KBM-7 (cell line): Measurements from ENCODE around the gene TUBGCP3.
"Not testable (repeated sequence)": the region's sequence is repeated elsewhere in the genome, so short reads cannot be mapped to it uniquely, and the experiment has no call there.

Experiments
- DNase-seq: peaks from one replicate; pipeline ENCODE4 v3.0.0-alpha.2; 2015
- in situ Hi-C: fragments of 300-500 bp; cut with MboI; formaldehyde crosslinking; loops from 2 replicates; pipeline ENCODE4 v1.14.3; 2020; ENCODE audit warnings: low sequenced_read_pairs, low pct_unique_long_range_greater_than_20kb, mixed read lengths

TUBGCP3 gene

DNA sequence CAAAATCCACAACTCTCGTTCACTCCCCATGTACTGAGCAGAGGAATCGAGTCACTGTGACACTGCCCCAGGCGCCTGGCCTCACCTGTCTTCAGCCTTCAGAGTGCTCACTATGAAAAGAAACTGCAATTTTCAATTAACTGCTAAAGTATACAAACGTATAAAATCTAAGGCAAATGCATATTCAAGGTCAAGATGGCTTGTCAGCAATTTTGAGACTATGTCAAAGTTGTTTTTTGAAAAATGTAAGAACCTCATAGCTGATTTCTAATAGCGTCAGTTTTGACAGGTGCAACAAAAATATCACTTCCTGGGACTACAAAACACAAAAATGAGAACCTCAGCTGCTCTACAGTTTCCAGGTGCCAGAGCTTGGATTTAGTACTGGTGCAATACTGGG, 31.4 kb downstream of the TUBGCP3 start:
- in situ Hi-C loops = no loop called here
- no peak for DNase-seq

DNA sequence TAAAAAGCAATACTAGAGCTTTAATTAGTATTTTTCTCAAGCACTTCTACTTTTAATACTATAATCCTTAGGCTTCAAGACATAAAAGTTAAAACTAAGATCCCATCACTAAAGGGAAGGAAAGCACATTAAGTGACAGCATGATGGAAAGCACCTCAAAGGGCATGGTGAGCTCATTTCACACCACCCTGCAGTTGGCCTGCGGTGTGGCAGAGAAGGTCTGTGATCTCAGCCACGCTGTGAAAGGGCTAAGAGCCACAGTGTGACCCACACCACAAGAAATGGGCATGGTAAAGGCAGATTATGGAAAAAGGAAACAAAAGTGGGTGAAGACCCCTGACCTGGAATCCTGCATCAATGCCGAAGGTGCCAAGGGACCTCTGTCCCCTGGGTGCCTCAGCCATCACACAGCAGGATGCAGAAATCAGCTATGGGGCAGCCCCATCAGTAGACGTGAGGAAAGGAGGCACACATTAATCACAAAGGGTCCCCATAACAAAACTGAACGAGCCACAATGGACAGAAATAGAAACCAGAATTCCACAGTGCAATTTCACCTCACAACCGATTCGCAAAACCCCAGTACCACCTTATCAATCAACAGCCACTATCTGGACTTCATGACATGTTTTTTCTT, 33.6 kb downstream of the TUBGCP3 start:
- DNase-seq = no peak
- in situ Hi-C loops = no loop called here

DNA sequence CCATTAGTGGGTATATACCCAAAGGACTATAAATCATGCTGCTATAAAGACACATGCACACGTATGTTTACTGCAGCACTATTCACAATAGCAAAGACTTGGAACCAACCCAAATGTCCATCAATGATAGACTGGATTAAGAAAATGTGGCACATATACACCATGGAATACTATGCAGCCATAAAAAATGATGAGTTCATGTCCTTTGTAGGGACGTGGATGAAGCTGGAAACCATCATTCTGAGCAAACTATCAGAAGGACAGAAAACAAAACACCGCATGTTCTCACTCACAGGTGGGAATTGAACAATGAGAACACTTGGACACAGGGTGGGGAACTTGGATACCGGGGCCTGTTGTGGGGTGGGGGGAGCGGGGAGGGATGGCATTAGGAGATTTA, 39.0 kb downstream of the TUBGCP3 start:
- DNase-seq, in situ Hi-C loops: not testable (repeated sequence)

- in situ Hi-C loops = no loop called here
- no peak for DNase-seq
Measured at GRCh38 chr13:112545856-112546255, 42.1 kb downstream of the TUBGCP3 start.

DNA sequence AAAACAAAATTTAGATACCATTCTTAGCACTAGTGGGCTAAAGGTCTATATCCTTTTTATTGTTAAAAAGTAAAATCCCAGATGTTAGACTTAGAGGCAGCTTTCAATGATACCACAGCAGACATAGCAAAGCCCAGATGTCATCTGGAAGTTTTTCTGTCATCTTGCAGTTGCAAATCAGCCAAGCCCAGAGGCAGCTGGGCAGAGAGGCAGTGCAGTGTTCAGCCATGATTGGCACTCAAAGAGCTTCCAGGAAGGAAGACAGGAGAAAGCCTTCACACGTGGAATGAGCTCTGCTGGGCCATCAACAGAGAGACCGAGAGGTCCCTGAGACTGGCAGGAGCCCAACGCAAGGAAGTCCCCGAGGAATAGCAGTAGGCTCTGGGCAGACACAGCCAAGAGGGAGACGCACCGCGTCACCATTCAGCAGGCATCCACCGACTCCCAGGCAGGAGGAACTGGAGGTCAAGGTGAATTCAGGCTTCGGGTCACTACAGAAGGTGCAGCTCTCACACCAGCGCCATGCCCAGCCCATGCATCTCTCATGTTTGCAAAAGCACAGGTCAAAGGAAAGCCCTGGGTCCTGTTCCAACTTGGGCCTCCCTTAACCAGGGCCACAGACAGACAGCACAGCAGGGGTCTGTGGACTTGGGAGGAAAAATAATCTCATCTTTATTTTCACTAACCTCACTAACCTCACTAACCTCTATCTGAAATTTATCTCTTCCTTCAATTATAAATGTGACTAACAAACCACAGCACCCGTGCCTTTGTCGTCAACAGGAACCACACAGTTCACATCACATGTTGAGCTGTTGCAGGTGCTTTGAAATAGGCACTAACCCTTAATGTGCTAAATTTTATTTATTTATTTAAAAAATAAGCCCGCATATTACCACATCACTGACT, 54.9 kb downstream of the TUBGCP3 start:
- in situ Hi-C loops = no loop called here
- DNase-seq = peak; percentile 20

DNA sequence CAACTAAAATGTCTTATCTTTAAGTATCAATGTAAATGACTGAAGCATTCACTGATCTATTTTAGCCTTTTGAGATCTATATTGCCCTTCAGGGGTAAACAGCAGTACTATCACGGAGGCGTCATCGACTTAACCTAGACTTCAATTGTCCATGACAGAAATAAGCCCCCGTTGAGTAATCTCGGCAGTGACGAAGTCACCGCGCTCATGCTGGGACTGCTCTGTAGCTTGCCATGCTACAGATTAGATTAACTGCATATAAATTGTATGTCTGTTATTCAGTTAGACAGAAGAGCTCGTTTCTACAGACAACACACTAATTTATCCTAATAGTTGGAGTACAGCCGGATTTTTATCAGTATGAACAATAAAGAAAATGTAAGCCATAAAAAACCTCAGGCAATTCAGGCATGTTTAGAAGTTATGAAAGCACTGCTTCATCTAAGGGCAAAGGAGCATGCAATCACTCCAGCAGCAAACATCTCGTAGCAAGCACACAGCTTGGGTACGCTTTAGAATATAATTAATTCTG, 56.6 kb downstream of the TUBGCP3 start:
- in situ Hi-C loops = no loop called here
- DNase-seq = no peak

DNA sequence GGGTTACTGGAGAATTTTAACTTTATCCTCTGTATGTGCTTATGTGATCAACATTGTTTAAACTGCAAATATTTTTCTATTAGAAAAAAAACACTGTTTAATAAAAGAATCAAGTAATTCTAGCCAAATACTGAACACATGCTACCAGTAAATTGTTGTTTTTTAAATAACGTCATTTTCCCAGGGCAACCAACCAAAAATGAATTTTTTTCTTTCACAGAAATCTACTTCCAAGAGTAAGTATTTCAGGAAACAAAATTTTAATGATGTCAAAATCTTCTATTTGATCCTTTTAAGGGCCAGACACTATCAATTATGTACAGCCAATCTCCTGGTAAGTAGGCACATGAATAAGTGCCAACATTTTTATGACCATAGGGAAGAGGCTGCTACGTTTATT, 57.1 kb downstream of the TUBGCP3 start:
- in situ Hi-C loops = no loop called here
- DNase-seq = no peak

DNA sequence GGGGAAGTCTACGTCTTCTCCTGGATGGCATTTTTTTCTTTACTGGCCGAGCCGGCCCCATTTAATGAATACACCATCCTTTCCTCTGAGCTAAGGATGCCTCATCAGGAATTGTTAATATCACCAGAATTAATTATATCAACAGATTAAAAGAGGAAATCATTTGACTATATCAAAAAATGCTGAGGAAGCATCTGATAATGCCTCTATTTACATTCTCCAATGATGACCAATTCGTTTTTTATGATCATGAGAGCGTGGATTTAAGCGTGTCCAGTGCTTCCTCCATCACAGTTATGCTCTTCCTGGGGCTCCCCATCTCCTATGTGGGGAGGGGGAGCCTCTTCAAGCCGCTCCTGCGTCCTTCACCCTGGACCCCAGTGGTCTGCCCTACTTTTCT, 58.7 kb downstream of the TUBGCP3 start:
- in situ Hi-C loops = no loop called here
- no peak for DNase-seq

- in situ Hi-C loops = no loop called here
- no peak for DNase-seq
Measured at GRCh38 chr13:112526146-112526853, 61.7 kb downstream of the TUBGCP3 start.

DNA sequence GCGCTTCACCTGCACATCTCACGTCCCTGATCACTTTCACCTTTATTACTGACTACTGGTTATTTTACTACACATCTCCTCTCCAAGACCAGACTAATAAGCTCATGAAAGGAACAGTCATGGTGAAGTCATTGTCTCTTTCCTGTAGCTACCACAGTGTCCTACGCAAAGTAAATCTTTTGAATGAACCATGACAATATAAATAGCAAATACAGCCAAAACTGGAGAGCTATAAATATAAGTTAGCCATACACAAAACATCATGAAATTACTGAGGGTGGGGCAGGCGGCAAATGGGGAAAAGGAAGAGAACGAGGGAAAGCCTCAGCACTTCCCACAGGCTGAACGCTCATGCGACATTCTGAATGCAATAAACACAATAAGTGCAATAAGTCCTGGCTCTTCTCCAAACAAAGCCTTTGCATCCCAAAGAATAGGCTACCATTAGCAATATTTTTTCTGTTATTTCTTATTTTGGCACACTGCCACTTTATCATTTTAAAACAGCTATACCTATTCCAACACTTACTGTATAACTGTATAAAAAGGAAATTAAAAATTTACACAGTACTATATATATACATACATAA, 62.5 kb downstream of the TUBGCP3 start:
- in situ Hi-C loops = no loop called here
- DNase-seq = no peak

DNA sequence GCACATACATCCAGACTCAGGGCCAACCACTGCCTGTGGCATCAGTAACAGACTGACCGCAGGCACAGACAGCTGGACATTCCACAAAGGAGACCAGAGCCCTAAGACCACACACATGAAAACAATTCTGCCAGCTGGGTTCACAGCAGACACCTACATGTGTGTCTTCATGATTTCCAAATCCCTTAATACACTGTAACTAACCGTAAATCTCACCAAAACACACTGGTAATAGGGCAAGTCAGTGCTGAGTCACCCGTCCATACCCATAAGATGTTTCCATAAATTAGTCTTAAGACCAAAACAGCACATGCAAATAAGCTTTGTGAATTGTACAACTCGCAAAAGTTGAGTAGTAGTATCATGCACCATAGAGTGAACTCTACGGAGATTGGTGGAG, 65.4 kb downstream of the TUBGCP3 start:
- DNase-seq = no peak
- in situ Hi-C loops = no loop called here

DNA sequence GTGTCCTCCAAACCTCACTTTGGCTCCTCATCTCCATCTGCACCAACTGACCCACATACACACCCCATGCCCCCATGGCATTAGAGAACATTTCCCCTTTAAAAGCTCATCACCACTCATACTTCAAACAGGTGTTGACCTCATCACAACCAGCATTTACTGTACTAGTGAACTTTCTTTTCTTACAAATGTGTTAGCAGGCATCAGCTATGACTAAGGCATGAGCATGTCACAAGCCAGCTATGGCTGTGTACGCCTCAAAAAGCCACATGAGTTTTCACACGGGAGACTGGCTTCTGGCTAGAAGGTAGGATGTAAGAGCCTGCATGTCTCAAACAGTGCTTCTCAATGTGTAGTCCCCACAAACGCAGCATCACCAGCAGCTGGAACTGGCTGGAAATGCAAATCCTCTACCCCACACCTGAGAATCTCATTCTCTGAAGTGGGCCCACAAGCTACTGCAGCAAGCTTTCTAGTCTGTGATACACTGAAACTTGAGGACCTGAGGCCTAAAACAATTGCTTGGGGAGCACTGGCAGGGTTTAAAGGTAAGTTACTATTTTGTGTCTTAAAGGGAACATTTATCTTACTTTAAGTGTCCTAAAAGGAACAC, 66.8 kb downstream of the TUBGCP3 start:
- in situ Hi-C loops = no loop called here
- DNase-seq = no peak

- in situ Hi-C loops = no loop called here
- DNase-seq = no peak
Measured at GRCh38 chr13:112519517-112520060, 68.4 kb downstream of the TUBGCP3 start.

DNA sequence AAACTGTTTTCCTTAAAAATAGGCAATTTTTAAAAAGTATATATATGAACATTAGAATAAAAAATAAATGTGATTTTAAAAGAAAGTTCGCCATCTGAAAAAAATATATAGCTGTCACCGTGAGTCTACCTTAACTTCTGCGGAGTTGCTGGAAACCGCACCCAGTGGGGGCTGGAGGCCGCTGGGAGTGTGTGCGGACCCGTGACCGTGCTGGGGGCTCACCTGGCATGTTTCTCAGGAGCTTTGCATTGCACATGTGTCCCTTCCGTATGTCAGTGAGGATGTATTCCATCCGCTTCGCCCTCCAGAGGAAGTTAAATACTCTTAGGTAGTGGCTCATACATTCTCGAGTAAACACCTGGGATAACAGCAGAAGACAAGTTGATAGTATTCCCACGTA, 71.7 kb downstream of the TUBGCP3 start:
- in situ Hi-C loops = no loop called here
- DNase-seq = no peak

- no peak for DNase-seq
- in situ Hi-C loops = no loop called here
Measured at GRCh38 chr13:112513761-112514160, 74.2 kb downstream of the TUBGCP3 start.

GRCh38 chr13:112510987-112511685, 76.8 kb downstream of the TUBGCP3 start:
- DNase-seq = no peak
- in situ Hi-C loops = no loop called here

DNA sequence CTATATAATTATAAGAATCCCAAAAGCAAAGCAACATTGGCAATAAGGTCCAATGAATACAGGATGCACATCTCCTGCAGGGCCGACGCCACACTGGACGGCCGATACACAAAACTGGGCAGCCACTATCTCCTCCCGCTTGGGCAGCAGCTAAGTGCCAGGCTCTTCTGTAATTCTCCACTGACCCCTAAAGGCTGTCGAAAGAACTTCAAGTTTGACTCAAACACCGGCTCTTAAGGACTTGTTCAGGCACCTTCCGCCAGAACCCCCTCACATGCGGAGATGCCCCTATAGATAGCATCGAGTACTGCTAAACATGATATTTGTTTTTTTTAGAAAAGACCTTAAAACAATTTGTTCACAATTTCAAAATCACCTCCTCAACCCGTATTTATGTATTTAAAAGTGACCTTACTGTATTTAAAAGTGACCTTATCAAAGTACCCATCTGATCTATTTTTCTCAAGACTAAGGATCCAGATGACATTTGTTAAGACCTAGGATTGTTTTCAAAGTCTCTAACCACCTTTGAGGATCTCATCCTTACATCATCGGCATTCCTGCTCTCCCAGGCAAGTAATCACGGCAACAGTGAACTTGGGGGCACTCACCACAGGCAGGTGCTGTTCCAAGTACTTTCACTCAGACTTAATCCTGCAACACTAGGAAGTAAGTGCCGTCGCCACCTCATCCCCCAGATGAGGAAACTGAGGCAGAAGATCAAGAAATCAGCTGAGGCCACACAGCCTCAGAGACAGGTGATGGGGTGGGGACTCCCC, 77.8 kb downstream of the TUBGCP3 start:
- DNase-seq = peak; percentile 66
- in situ Hi-C loops = no loop called here

DNA sequence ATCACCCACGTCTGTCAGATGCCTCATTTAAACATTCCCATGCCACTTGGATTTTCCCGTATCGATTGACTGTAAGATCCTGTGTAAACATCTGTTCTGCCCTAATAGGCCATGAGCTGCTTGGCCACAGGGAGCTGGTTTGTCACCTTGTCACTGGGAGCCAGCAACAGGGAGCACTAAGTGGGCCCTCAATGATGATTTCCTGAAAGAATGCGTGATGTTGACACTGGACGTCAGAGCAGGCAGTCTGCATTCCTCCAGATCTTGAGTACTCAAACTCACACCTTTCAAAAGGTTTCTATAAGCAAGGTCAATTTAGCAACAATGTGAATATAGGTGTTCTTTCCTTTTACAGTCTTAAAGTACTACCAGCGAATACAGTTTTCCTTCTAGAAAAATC, 78.8 kb downstream of the TUBGCP3 start:
- no peak for DNase-seq
- in situ Hi-C loops = no loop called here
